Stomach (tissue), 9 donors: Measurements from ENCODE around the gene CRISPLD2. TPM values are rescaled to one million over a fixed set of nuclear protein-coding genes. Genes with fewer than 3 reads are reported as not detected.

Experiments used
- DNase-seq, 2 donors: peaks; one replicate each; pipeline versions ENCODE4 v3.0.0 to v3.0.0-alpha.2; 2013 to 2019
- H3K27ac ChIP-seq, 5 donors: fragments of 200-600 bp in 4 of 5; sonication (generic) in 4 of 5; one replicate each; pipeline ENCODE4 v1.5.1; 2013 to 2019; ENCODE audit warnings: mild to moderate bottlenecking in 1 of 5, moderate library complexity in 1 of 5
- H3K27me3 ChIP-seq, 3 donors: fragments of 200-600 bp; sonication (generic); one replicate each; pipeline ENCODE4 v1.5.1; 2017 to 2019; ENCODE audit warnings: mixed run types in 1 of 3
- H3K36me3 ChIP-seq, 4 donors: fragments of 200-600 bp; sonication (generic); 1 replicate in 3 of 4; 2 replicates in 1 of 4; pipeline ENCODE4 v1.5.1; 2016 to 2019
- H3K4me1 ChIP-seq, 4 donors: fragments of 200-600 bp; sonication (generic); one replicate each; pipeline ENCODE4 v1.5.1; 2016 to 2019
- H3K4me3 ChIP-seq, 4 donors: fragments of 200-600 bp; sonication (generic) in 3 of 4; one replicate each; pipeline ENCODE4 v1.5.1; 2016 to 2019; ENCODE audit warnings: mild to moderate bottlenecking in 1 of 4
- H3K9me3 ChIP-seq, 4 donors: fragments of 200-600 bp; sonication (generic); one replicate each; pipeline ENCODE4 v1.5.1; 2016 to 2019
- CTCF ChIP-seq, 7 experiments: fragments of 450-650 bp in 4 of 7; fragments of 200-600 bp in 3 of 7; sonication (generic) in 3 of 7; IDR thresholded peaks; one replicate each; pipeline ENCODE4 v1.5.1; 2016 to 2019; ENCODE audit warnings: antibody characterized with exemption in 7 of 7, control low read depth in 2 of 7, mild to moderate bottlenecking in 1 of 7
- EP300 ChIP-seq: sonication (generic); formaldehyde crosslinking; IDR thresholded peaks from one replicate; pipeline ENCODE4 v1.6.1; 2017; ENCODE audit warnings: antibody characterized with exemption
- POLR2A ChIP-seq, 4 donors: fragments of 450-650 bp; IDR thresholded peaks; one replicate each; pipeline ENCODE4 v1.6.1; 2016; ENCODE audit warnings: antibody characterized with exemption in 4 of 4, control low read depth in 2 of 4, mild to moderate bottlenecking in 1 of 4, moderate library complexity in 1 of 4
- POLR2AphosphoS5 ChIP-seq, 3 donors: sonication (generic); formaldehyde crosslinking; IDR thresholded peaks; one replicate each; pipeline ENCODE4 v1.6.1; 2016; ENCODE audit warnings: antibody characterized with exemption in 3 of 3
- WGBS, 5 donors: extraction: QIAGEN DNeasy Blood & Tissue Kit in 3 of 5; methylation state at CpG; one replicate each; pipeline versions ENCODE4 v1.1.5 to v1.1.7; 2013 to 2018; 5-methylcytosine and 5-hydroxymethylcytosine counted together
- intact Hi-C: fragments of 100-400 bp; cut with DNase I; formaldehyde crosslinking; loops from one replicate; pipeline ENCODE4 v1.15.1; 2023; ENCODE audit warnings: low total_unique reads
- polyA plus RNA-seq, 3 donors: library from polyadenylated mRNA; stranded (reverse); fragments of 200-250 nt; gene quantifications; one replicate each; pipeline ENCODE4 v1.2.3, GENCODE V29; 2013
- total RNA-seq, 5 donors: library from RNA; depleted of rRNA; stranded (reverse); fragments of >200 nt; gene quantifications; one replicate each; pipeline versions ENCODE4 v1.1.0 to v1.2.3, GENCODE V29; 2014 to 2016
- donor health status: healthy with polysubstance abuse.
- donor health status: Bipolar disorder and iron deficiency.
- donor health status: healthy.

The CRISPLD2 gene
- total and polyA plus RNA-seq, 8 donors = 18.3 to 242 (median 95.8) TPM

- Histone ChIP-seq H3K36me3 (peaks cover 35 to 95% (median 82%) of the 10 kb centered on the region in 4 donors), H3K4me1 (peaks cover 8 to 33% (median 16%) of the 10 kb centered on the region in 4 donors), H3K9me3 (no peaks in the 10 kb centered on the region), H3K27me3 (no peaks in the 10 kb centered on the region), H3K4me3 (no peak overlapping the region), H3K27ac (peak overlapping the region in 1 of 5 donors; percentile 21)
- no peak for TF ChIP-seq EP300
- TF ChIP-seq POLR2A (IDR thresholded peaks at IDR 0.05) = no peak
- no peak for TF ChIP-seq POLR2AphosphoS5 (IDR thresholded peaks at IDR 0.05)
- TF ChIP-seq CTCF (IDR thresholded peaks at IDR 0.05) = no peak
- intact Hi-C loops = no loop called here
- no peak for DNase-seq
- WGBS, 5 donors = 90 to 96% (median 91%) methylated on average over 7 of the region's 7 CpGs
Observed at GRCh38 chr16:84888450-84888849, 68.7 kb downstream of the CRISPLD2 start.

GRCh38 chr16:84889066-84889465 lies 69.3 kb downstream of the CRISPLD2 start:
- peaks cover 7 to 35% (median 14%) of the 10 kb centered on the region in 4 donors for H3K4me1 ChIP-seq
- H3K4me3 ChIP-seq = no peak overlapping the region
- WGBS, 5 donors = 62 to 86% (median 82%) methylated on average over 12 of the region's 12 CpGs
- no peak for DNase-seq
- no peaks in the 10 kb centered on the region for H3K9me3 ChIP-seq
- H3K27ac ChIP-seq = peak overlapping the region in 1 of 5 donors; percentile 32
- peaks cover 38 to 95% (median 84%) of the 10 kb centered on the region in 4 donors for H3K36me3 ChIP-seq
- TF ChIP-seq CTCF (IDR thresholded peaks at IDR 0.05) = no peak
- no peak for TF ChIP-seq POLR2A (IDR thresholded peaks at IDR 0.05)
- no peak for TF ChIP-seq POLR2AphosphoS5 (IDR thresholded peaks at IDR 0.05)
- no peak for TF ChIP-seq EP300
- intact Hi-C loops = no loop called here
- no peaks in the 10 kb centered on the region for H3K27me3 ChIP-seq

GRCh38 chr16:84890427-84890826 lies 70.6 kb downstream of the CRISPLD2 start:
- TF ChIP-seq POLR2A (IDR thresholded peaks at IDR 0.05) (no peak), EP300 (no peak), POLR2AphosphoS5 (IDR thresholded peaks at IDR 0.05) (no peak), CTCF (IDR thresholded peaks at IDR 0.05) (no peak)
- Histone ChIP-seq H3K27ac (no peak overlapping the region), H3K36me3 (peaks cover 41 to 97% (median 88%) of the 10 kb centered on the region in 4 donors), H3K9me3 (no peaks in the 10 kb centered on the region), H3K27me3 (no peaks in the 10 kb centered on the region), H3K4me1 (peaks cover 0 to 21% (median 4%) of the 10 kb centered on the region in 4 donors), H3K4me3 (no peak overlapping the region)
- WGBS, 5 donors = 85 to 95% (median 91%) methylated on average over 9 of the region's 9 CpGs
- DNase-seq = no peak
- intact Hi-C loops = no loop called here

- H3K27me3 ChIP-seq = no peaks in the 10 kb centered on the region
- H3K36me3 ChIP-seq = peaks cover 41 to 99% (median 91%) of the 10 kb centered on the region in 4 donors
- no peaks in the 10 kb centered on the region for H3K9me3 ChIP-seq
- peaks cover 0 to 14% (median 0%) of the 10 kb centered on the region in 4 donors for H3K4me1 ChIP-seq
- DNase-seq = peak in 1 of 2 donors; percentile 54
- H3K27ac ChIP-seq = peak overlapping the region in 2 of 5 donors; percentile 25 to 30
- TF ChIP-seq CTCF (IDR thresholded peaks at IDR 0.05) = no peak
- 66 to 90% (median 84%) methylated on average over 17 of the region's 17 CpGs for WGBS, 5 donors
- intact Hi-C loops = no loop called here
- H3K4me3 ChIP-seq = no peak overlapping the region
Observed at GRCh38 chr16:84891149-84891795, 71.5 kb downstream of the CRISPLD2 start.
